Neural cell (in vitro differentiated cells): ENCODE measurements around the gene NDUFB8. TPM values are rescaled to one million over a fixed set of nuclear protein-coding genes. Genes with fewer than 3 reads are reported as not detected.

ENCODE experiments used
- H2AFZ ChIP-seq: fragments of 200-600, 300-800 bp; sonication (generic), shearing (Covaris generic); 2 replicates; pipeline ENCODE4 v1.6.0; 2014; ENCODE audit warnings: low read depth, mild to moderate bottlenecking, antibody characterized with exemption, low read length, moderate library complexity
- H3F3A ChIP-seq: fragments of 200-600 bp; shearing (Covaris generic); 2 replicates; pipeline ENCODE4 v1.6.1; 2016; ENCODE audit warnings: mild to moderate bottlenecking, moderate library complexity, mixed read lengths, antibody characterized with exemption, low read length; ENCODE audit not compliant: insufficient read depth, poor library complexity, severe bottlenecking
- H3K27ac ChIP-seq: fragments of 200-600, 300-800 bp; sonication (generic), shearing (Covaris generic); 2 replicates; pipeline ENCODE4 v1.5.1; 2014; ENCODE audit warnings: mild to moderate bottlenecking, low read length, moderate library complexity
- H3K27me3 ChIP-seq: fragments of 300-800, 200-600 bp; sonication (generic), shearing (Covaris generic); 2 replicates; pipeline ENCODE4 v1.6.0; 2014; ENCODE audit warnings: mild to moderate bottlenecking, low read depth, low read length, moderate library complexity; ENCODE audit not compliant: insufficient read depth
- H3K36me3 ChIP-seq: fragments of 300-800, 200-600 bp; sonication (generic), shearing (Covaris generic); 2 replicates; pipeline ENCODE4 v1.5.1; 2014; ENCODE audit warnings: mild to moderate bottlenecking, antibody characterized with exemption, low read length, moderate library complexity; ENCODE audit not compliant: insufficient read depth
- H3K4me2 ChIP-seq: fragments of 300-800, 200-600 bp; sonication (generic), shearing (Covaris generic); 2 replicates; pipeline ENCODE4 v1.6.0; 2014; ENCODE audit warnings: mild to moderate bottlenecking, low read length
- H3K4me3 ChIP-seq: fragments of 300-800, 200-600 bp; sonication (generic), shearing (Covaris generic); 2 replicates; pipeline ENCODE4 v1.5.1; 2014; ENCODE audit warnings: mild to moderate bottlenecking, low read length, moderate library complexity
- H3K79me2 ChIP-seq: fragments of 200-600 bp; shearing (Covaris generic); replicated peaks from 2 replicates; pipeline ENCODE4 v1.6.0; 2014; ENCODE audit warnings: mild to moderate bottlenecking, low read length, moderate library complexity; ENCODE audit not compliant: insufficient read depth
- H3K9ac ChIP-seq: fragments of 300-800, 200-600 bp; sonication (generic), shearing (Covaris generic); 2 replicates; pipeline ENCODE4 v1.6.1; 2016; ENCODE audit warnings: mild to moderate bottlenecking, low read length, mixed read lengths
- H3K9me2 ChIP-seq: fragments of 200-600 bp; shearing (Covaris generic); 2 replicates; pipeline ENCODE4 v1.6.1; 2016; ENCODE audit warnings: mild to moderate bottlenecking, low read length, mixed read lengths; ENCODE audit not compliant: insufficient read depth
- H3K9me3 ChIP-seq: fragments of 200-600, 300-800 bp; sonication (generic), shearing (Covaris generic); 2 replicates; pipeline ENCODE4 v1.6.1; 2016; ENCODE audit warnings: mild to moderate bottlenecking, mixed run types, low read length, moderate library complexity, mixed read lengths
- H4K20me1 ChIP-seq: fragments of 200-600 bp; shearing (Covaris generic); 2 replicates; pipeline ENCODE4 v1.6.1; 2016; ENCODE audit warnings: mild to moderate bottlenecking, mixed run types; ENCODE audit not compliant: insufficient read depth
- EP300 ChIP-seq: fragments of 450-650 bp; conservative IDR thresholded peaks from 2 replicates; pipeline ENCODE4 v1.6.1; 2014; ENCODE audit warnings: antibody characterized with exemption, mild to moderate bottlenecking, moderate library complexity; ENCODE audit not compliant: poor library complexity, severe bottlenecking
- EZH2 ChIP-seq: fragments of 200-600, 300-800 bp; shearing (Covaris generic), sonication (generic); IDR thresholded peaks from 2 replicates; pipeline ENCODE4 v1.6.1; 2014; ENCODE audit warnings: antibody characterized with exemption, low read length, borderline replicate concordance, mild to moderate bottlenecking; ENCODE audit not compliant: insufficient read depth, poor library complexity, severe bottlenecking
- MXI1 ChIP-seq: fragments of 450-650 bp; conservative IDR thresholded peaks from 2 replicates; pipeline ENCODE4 v1.6.1; 2014; ENCODE audit warnings: antibody characterized with exemption, mild to moderate bottlenecking; ENCODE audit not compliant: poor library complexity, severe bottlenecking
- POLR2AphosphoS5 ChIP-seq: IDR thresholded peaks from 2 replicates; pipeline ENCODE4 v1.6.1; 2012
- RAD21 ChIP-seq: fragments of 450-650 bp; conservative IDR thresholded peaks from 2 replicates; pipeline ENCODE4 v1.6.1; 2014; ENCODE audit warnings: antibody characterized with exemption, mild to moderate bottlenecking, moderate library complexity
- SMC3 ChIP-seq: fragments of 450-650 bp; conservative IDR thresholded peaks from 2 replicates; pipeline ENCODE4 v1.6.1; 2014; ENCODE audit warnings: antibody characterized with exemption, mild to moderate bottlenecking, moderate library complexity; ENCODE audit not compliant: poor library complexity
- TAF1 ChIP-seq: IDR thresholded peaks from 2 replicates; pipeline ENCODE4 v1.6.1; 2012; ENCODE audit warnings: low read depth
- polyA plus RNA-seq: library from polyadenylated mRNA; depleted of rRNA; stranded (reverse); fragments of >200 nt; gene quantifications from 2 replicates; pipeline ENCODE4 v1.2.3, GENCODE V29; 2014
- TF ChIP-seq, protein P1 (sequence below): fragments of 450-650 bp; IDR thresholded peaks from 2 replicates; pipeline ENCODE4 v1.5.1; 2014; ENCODE audit warnings: antibody characterized with exemption, mild to moderate bottlenecking, moderate library complexity; ENCODE audit not compliant: poor library complexity, severe bottlenecking
- TF ChIP-seq, protein P2 (sequence below): IDR thresholded peaks from 2 replicates; pipeline ENCODE4 v1.6.1; 2012; ENCODE audit warnings: borderline replicate concordance

The NDUFB8 gene
- polyA plus RNA-seq, 1 donor from 2014 or later, result 407 TPM

DNA sequence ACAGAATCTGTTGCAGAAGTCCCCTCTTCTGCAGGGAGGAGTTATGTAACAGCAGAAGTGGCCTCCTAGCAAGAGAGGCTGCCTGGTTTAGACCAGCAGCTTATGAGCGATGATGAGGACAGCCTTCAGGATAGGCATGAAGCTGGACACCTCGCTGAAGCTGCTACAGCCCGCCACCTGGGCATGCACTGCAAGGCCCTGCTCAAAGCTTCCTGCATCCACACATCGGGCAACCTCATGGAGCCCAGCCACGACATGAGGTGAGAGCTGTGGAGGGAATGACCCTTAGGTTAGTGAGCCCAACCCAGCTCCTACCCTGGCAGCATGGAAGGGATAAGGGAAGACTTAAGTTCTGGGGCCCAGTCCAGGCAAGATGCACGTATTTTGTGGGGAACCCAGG lies 42.1 kb downstream of the NDUFB8 start:
- no peaks in the 10 kb centered on the region for H4K20me1 ChIP-seq
- H3K9ac ChIP-seq, result no peak overlapping the region
- no peaks in the 10 kb centered on the region for H3K79me2 ChIP-seq
- no peak overlapping the region for H3K27ac ChIP-seq
- peaks cover 77% of the 10 kb centered on the region for H3K27me3 ChIP-seq
- H3K9me3 ChIP-seq, result no peaks in the 10 kb centered on the region
- no peaks in the 10 kb centered on the region for H3K9me2 ChIP-seq
- no peak overlapping the region for H2AFZ ChIP-seq
- no peak overlapping the region for H3K4me3 ChIP-seq
- TF ChIP-seq EP300 (no peak), RAD21 (no peak), MXI1 (no peak), POLR2AphosphoS5 (no peak), TAF1 (no peak), SMC3 (no peak), EZH2 (no peak)
- TF ChIP-seq, protein P1, sequence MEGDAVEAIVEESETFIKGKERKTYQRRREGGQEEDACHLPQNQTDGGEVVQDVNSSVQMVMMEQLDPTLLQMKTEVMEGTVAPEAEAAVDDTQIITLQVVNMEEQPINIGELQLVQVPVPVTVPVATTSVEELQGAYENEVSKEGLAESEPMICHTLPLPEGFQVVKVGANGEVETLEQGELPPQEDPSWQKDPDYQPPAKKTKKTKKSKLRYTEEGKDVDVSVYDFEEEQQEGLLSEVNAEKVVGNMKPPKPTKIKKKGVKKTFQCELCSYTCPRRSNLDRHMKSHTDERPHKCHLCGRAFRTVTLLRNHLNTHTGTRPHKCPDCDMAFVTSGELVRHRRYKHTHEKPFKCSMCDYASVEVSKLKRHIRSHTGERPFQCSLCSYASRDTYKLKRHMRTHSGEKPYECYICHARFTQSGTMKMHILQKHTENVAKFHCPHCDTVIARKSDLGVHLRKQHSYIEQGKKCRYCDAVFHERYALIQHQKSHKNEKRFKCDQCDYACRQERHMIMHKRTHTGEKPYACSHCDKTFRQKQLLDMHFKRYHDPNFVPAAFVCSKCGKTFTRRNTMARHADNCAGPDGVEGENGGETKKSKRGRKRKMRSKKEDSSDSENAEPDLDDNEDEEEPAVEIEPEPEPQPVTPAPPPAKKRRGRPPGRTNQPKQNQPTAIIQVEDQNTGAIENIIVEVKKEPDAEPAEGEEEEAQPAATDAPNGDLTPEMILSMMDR, result no peak
- TF ChIP-seq, protein P2, sequence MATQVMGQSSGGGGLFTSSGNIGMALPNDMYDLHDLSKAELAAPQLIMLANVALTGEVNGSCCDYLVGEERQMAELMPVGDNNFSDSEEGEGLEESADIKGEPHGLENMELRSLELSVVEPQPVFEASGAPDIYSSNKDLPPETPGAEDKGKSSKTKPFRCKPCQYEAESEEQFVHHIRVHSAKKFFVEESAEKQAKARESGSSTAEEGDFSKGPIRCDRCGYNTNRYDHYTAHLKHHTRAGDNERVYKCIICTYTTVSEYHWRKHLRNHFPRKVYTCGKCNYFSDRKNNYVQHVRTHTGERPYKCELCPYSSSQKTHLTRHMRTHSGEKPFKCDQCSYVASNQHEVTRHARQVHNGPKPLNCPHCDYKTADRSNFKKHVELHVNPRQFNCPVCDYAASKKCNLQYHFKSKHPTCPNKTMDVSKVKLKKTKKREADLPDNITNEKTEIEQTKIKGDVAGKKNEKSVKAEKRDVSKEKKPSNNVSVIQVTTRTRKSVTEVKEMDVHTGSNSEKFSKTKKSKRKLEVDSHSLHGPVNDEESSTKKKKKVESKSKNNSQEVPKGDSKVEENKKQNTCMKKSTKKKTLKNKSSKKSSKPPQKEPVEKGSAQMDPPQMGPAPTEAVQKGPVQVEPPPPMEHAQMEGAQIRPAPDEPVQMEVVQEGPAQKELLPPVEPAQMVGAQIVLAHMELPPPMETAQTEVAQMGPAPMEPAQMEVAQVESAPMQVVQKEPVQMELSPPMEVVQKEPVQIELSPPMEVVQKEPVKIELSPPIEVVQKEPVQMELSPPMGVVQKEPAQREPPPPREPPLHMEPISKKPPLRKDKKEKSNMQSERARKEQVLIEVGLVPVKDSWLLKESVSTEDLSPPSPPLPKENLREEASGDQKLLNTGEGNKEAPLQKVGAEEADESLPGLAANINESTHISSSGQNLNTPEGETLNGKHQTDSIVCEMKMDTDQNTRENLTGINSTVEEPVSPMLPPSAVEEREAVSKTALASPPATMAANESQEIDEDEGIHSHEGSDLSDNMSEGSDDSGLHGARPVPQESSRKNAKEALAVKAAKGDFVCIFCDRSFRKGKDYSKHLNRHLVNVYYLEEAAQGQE, result no peak
- H3F3A ChIP-seq, result no peaks in the 10 kb centered on the region
- H3K36me3 ChIP-seq, result peaks cover 27% of the 10 kb centered on the region
- no peak overlapping the region for H3K4me2 ChIP-seq

DNA sequence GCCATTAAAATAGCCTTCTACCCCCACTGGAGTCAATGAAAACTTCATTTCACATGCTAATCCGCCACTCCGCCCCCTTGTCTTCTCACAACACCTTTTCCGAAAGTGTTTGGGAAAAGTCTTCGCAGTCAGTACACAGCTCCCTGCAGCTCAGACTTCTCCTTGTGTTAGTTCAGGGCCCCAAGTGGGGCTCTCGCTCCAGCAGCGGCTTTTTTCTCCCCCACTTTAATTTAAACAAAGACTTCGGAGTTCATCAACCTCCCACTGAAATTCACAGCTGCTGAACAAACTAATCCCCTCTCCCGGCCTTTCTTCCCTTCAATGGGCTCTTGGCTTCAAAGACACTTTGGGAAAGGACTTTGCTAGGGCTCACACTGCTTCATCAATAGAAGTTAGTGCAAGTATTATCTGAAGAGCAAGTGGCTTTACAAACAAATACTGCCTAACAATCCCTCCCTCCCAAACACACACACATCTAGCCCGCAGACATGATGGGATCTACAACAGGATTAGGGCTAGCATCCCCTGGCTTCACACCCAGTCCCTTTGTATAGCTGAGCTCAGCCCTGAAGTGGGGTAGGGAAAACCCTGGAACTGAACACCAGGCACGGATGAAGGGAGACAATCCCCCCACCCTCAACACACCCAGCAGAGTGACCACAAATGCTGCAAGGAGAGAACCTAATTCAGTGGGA lies 43.7 kb downstream of the NDUFB8 start:
- H3K9me3 ChIP-seq, result no peaks in the 10 kb centered on the region
- no peaks in the 10 kb centered on the region for H4K20me1 ChIP-seq
- H3K9me2 ChIP-seq, result no peaks in the 10 kb centered on the region
- peaks cover 93% of the 10 kb centered on the region for H3K27me3 ChIP-seq
- H3K27ac ChIP-seq, result no peak overlapping the region
- no peaks in the 10 kb centered on the region for H3K79me2 ChIP-seq
- TF ChIP-seq TAF1 (no peak), MXI1 (no peak), POLR2AphosphoS5 (no peak), RAD21 (no peak), EZH2 (no peak), SMC3 (no peak), EP300 (no peak)
- TF ChIP-seq, protein P2, result no peak
- TF ChIP-seq, protein P1, result no peak
- H3K4me3 ChIP-seq, result no peak overlapping the region
- no peak overlapping the region for H3K4me2 ChIP-seq
- no peak overlapping the region for H2AFZ ChIP-seq
- H3K36me3 ChIP-seq, result peaks cover 27% of the 10 kb centered on the region
- no peak overlapping the region for H3K9ac ChIP-seq
- H3F3A ChIP-seq, result no peaks in the 10 kb centered on the region
